Small intestine (tissue), 7 donors: ENCODE results near the gene YIPF6. TPM values are rescaled to one million over a fixed set of nuclear protein-coding genes. Genes with fewer than 3 reads are reported as not detected.
"Not testable (repeated sequence)": the region's sequence is repeated elsewhere in the genome, so short reads cannot be mapped to it uniquely, and the experiment has no call there.

ENCODE experiments used
- DNase-seq, 2 donors: peaks; one replicate each; pipeline versions ENCODE4 v3.0.0 to v3.0.0-alpha.2; 2013
- FAIRE-seq: peaks from 2 replicates; lab custom pipeline; 2012; peaks lifted over from hg19 to GRCh38; lab: Jason Lieb, UNC
- H3K27ac ChIP-seq, 3 donors: one replicate each; pipeline ENCODE4 v1.5.1; 2013; ENCODE audit warnings: low read length in 2 of 3, mild to moderate bottlenecking in 2 of 3, control low read depth in 1 of 3, inconsistent platforms in 1 of 3, low read depth in 1 of 3, moderate library complexity in 1 of 3
- H3K27me3 ChIP-seq, 3 donors: one replicate each; pipeline ENCODE4 v1.6.1; 2013; ENCODE audit warnings: low read length in 3 of 3, inconsistent platforms in 1 of 3; ENCODE audit not compliant: control insufficient read depth in 3 of 3, insufficient read depth in 3 of 3
- H3K36me3 ChIP-seq, 3 donors: one replicate each; pipeline ENCODE4 v1.6.1; 2013; ENCODE audit warnings: low read length in 3 of 3, inconsistent platforms in 1 of 3, low read depth in 1 of 3, mild to moderate bottlenecking in 1 of 3, moderate library complexity in 1 of 3; ENCODE audit not compliant: control insufficient read depth in 3 of 3, insufficient read depth in 2 of 3
- H3K4me1 ChIP-seq, 3 donors: one replicate each; pipeline ENCODE4 v1.6.1; 2013; ENCODE audit warnings: low read length in 2 of 3, inconsistent platforms in 1 of 3, low read depth in 1 of 3, mild to moderate bottlenecking in 1 of 3, moderate library complexity in 1 of 3; ENCODE audit not compliant: control insufficient read depth in 3 of 3, insufficient read depth in 2 of 3
- H3K4me3 ChIP-seq, 3 donors: one replicate each; pipeline ENCODE4 v1.5.1; 2013; ENCODE audit warnings: low read length in 3 of 3, control low read depth in 1 of 3, inconsistent platforms in 1 of 3, low read depth in 1 of 3, mild to moderate bottlenecking in 1 of 3, moderate library complexity in 1 of 3
- H3K9me3 ChIP-seq, 2 donors: one replicate each; pipeline ENCODE4 v1.6.1; 2013; ENCODE audit warnings: low read depth in 1 of 2, low read length in 1 of 2; ENCODE audit not compliant: control insufficient read depth in 2 of 2, insufficient read depth in 1 of 2
- WGBS, 3 donors: extraction: QIAGEN DNeasy Blood & Tissue Kit; methylation state at CpG; one replicate each; pipeline ENCODE4 v1.1.7; 2013; 5-methylcytosine and 5-hydroxymethylcytosine counted together
- polyA plus RNA-seq, 4 donors: library from polyadenylated mRNA; stranded (reverse) in 3 of 4; unstranded in 1 of 4; fragments of 200-250 nt in 3 of 4; fragments of 120-200 nt in 1 of 4; gene quantifications; one replicate each; pipeline versions ENCODE4 v1.2.1 to v1.2.3, GENCODE V29; 2013
- donor health status: healthy with polysubstance abuse.
- donor health status: control.
- donor health status: control.
- donor health status: Bipolar disorder and iron deficiency.
- donor health status: healthy.

The YIPF6 gene
- polyA plus RNA-seq, 4 donors = 6.2 to 31.5 (median 8.8) TPM

DNA sequence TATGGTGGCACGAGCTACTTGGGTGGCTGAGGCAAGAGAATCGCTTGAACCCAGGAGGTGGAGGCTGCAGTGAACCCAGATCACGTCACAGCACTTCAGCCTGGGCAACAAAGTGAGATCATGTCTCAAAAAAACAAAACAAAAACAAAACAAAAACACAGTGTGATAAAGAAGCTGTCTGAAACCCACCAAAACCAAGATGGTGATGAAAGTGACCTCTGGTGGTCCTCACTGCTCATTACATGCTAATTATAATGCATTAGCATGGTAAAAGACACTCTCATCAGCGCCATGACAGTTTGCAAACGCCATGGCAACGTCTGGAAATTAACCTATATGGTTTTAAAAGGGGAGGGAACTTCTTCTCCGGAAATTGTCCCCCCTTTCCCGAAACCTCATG lies 36.2 kb upstream of the YIPF6 start:
- no peak overlapping the region for H3K27ac ChIP-seq
- DNase-seq (peak; percentile 5 to 21), FAIRE-seq (no peak)
- H3K4me1 ChIP-seq = no peaks in the 10 kb centered on the region
- no peaks in the 10 kb centered on the region for H3K36me3 ChIP-seq
- no peak overlapping the region for H3K4me3 ChIP-seq
- H3K27me3 ChIP-seq = no peaks in the 10 kb centered on the region
- H3K9me3 ChIP-seq = no peaks in the 10 kb centered on the region
- 21 to 35% (median 27%) methylated on average over 8 of the region's 8 CpGs for WGBS, 3 donors

DNA sequence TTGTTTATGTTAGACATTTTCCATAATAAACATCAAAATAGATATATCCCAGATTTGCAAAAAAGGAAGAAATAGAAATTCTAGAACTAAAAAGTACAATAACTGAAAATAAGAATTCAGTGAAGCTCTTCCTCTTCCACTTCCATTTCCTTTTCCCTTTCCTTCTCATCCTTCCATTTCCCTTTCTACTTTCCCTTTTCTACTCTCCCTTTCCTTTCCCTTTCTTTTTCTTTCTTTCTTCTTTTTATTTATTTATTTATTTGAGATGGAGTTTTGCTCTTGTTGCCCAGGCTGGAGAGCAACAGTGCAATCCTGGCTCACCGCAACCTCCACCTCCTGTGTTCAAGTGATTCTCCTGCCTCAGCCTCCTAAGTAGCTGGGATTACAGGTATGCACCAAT lies 35.0 kb upstream of the YIPF6 start:
- Histone ChIP-seq H3K4me1 (no peaks in the 10 kb centered on the region), H3K36me3 (no peaks in the 10 kb centered on the region), H3K27me3 (no peaks in the 10 kb centered on the region), H3K27ac (no peak overlapping the region), H3K9me3 (no peaks in the 10 kb centered on the region), H3K4me3 (no peak overlapping the region)
- no peak for DNase-seq
- no peak for FAIRE-seq
- WGBS, 3 donors = 88 to 100% (median 100%) methylated on average over 1 of the region's 1 CpG

DNA sequence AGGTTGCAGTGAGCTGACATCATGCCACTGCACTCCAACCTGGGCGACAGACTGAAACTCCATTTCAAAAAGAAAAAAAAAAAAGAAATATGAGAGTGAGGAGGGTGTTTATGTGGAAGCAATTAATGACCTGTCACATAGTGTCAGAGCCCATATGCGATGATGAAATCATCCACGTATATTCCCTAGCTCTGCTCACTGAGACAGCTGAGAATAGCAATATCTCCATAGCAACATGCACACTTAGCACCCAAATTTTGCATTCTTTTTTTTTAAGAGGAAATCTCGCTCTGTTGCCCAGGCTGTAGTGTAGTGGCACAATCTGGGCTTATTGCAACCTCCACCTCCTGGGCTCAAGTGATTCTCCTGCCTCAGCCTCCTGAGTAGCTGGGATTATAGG lies 34.1 kb upstream of the YIPF6 start:
- no peaks in the 10 kb centered on the region for H3K27me3 ChIP-seq
- FAIRE-seq = no peak
- no peak for DNase-seq
- H3K27ac ChIP-seq = no peak overlapping the region
- no peak overlapping the region for H3K4me3 ChIP-seq
- no peaks in the 10 kb centered on the region for H3K9me3 ChIP-seq
- no peaks in the 10 kb centered on the region for H3K36me3 ChIP-seq
- H3K4me1 ChIP-seq = no peaks in the 10 kb centered on the region
- WGBS, 3 donors = 77 to 86% (median 80%) methylated on average over 4 of the region's 4 CpGs

DNA sequence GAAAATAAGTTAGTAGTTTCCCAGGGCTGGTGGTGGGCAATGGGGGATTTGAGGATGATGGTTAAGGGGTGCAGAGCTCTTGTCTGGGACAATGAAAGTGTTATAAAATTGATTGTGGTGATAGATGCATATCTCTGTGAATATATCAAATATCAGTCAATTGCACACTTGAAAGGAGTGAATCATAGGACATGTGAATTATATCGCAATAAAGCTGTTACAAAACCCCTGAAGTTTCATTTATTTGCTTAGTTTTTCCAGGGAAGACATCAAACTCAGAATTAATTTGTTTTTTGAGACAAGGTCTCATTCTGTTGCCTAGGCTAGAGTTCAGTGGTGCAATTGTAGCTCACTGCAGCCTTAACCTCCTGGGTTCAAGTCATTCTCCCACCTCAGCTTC lies 17.9 kb upstream of the YIPF6 start:
- Histone ChIP-seq H3K27me3 (no peaks in the 10 kb centered on the region), H3K4me3 (no peak overlapping the region), H3K4me1 (no peaks in the 10 kb centered on the region), H3K36me3 (no peaks in the 10 kb centered on the region), H3K9me3 (no peaks in the 10 kb centered on the region), H3K27ac (no peak overlapping the region)
- WGBS, 3 donors = 59 to 80% (median 74%) methylated on average over 1 of the region's 1 CpG
- DNase-seq (no peak), FAIRE-seq (no peak)

DNA sequence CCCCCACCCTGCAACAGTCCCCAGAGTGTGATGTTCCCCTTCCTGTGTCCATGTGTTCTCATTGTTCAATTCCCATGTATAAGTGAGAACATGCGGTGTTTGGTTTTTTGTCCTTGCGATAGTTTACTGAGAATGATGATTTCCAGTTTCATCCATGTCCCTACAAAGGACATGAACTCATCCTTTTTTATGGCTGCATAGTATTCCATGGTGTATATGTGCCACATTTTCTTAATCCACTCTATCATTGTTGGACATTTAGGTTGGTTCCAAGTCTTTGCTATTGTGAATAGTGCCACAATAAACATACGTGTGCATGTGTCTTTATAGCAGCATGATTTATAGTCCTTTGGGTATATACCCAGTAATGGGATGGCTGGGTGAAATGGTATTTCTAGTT lies 12.7 kb upstream of the YIPF6 start:
- H3K4me3 ChIP-seq, H3K36me3 ChIP-seq, H3K27ac ChIP-seq, FAIRE-seq, DNase-seq, H3K9me3 ChIP-seq, H3K27me3 ChIP-seq, H3K4me1 ChIP-seq: not testable (repeated sequence)
- WGBS, 3 donors = 88 to 100% (median 100%) methylated on average over 1 of the region's 3 CpGs

DNA sequence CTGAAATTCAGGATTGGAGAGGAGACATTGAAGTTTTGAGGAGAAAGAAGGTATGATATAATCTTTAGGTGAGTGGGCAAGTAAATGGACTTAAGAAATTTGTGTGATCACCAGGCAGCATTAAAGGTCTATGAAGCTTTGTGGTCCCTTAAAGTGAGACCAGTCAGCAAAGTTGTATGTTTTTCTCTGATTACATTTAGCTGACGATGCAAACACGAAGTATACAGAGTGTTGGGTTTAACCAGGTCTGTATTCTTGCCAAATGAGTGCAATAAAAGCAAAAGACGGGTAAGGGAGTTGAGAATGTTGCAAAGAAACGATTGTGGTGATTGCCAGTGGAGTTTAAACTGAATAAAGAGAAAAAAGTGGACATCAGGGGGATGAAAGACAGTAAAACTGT lies 11.6 kb upstream of the YIPF6 start:
- Histone ChIP-seq H3K36me3 (no peaks in the 10 kb centered on the region), H3K4me1 (peaks cover 0 to 3% (median 0%) of the 10 kb centered on the region in 3 donors), H3K4me3 (no peak overlapping the region), H3K27ac (peak overlapping the region in 1 of 3 donors; percentile 23), H3K9me3 (no peaks in the 10 kb centered on the region), H3K27me3 (no peaks in the 10 kb centered on the region)
- WGBS, 3 donors = 16 to 60% (median 22%) methylated on average over 4 of the region's 4 CpGs
- no peak for FAIRE-seq
- DNase-seq = peak in 1 of 2 donors; percentile 11

DNA sequence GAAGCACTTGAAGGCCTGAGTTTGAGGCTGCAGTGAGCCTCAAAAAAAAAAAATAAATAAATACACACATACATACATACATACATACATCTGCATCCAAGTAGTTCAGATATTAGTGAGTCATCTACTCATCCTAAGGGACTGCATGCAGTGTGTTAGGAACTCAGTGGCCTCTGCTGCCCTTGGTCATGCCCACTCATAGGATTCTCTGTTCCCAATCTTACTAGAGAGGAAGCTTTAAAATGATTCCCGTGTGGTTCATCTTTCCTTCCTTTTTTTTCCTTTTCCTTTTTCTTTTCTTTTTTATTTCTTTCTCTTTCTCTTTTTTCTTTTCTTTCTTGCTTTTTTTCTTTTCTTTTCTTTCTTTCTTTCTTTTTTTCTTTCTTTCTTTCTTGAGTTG lies 10.9 kb upstream of the YIPF6 start:
- no peak for DNase-seq
- Histone ChIP-seq H3K36me3 (no peaks in the 10 kb centered on the region), H3K4me3 (no peak overlapping the region), H3K4me1 (peaks cover 0 to 3% (median 0%) of the 10 kb centered on the region in 3 donors), H3K27me3 (no peaks in the 10 kb centered on the region), H3K27ac (peak overlapping the region in 1 of 3 donors; percentile 82), H3K9me3 (no peaks in the 10 kb centered on the region)
- FAIRE-seq = no peak
- 70 to 85% (median 80%) methylated on average over 1 of the region's 1 CpG for WGBS, 3 donors

DNA sequence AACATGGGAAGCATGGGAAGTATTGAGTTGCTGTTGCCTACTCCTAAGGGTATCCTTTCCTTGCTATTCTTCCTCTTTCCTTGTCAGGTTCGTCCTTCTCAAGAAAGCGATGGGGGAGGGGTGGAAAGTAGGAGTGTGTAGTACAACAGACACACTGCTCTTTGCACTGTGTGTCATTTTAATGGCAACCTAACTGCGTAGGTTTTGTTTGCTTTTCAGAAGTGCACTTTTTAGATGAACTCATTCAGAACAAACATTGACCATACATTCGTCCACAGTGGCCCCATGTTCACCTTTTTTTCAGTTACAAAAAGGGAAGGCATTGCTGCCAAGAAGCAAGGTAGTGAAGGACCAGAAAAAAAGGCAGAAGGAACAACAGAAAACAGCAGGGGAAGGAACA lies 10.2 kb upstream of the YIPF6 start:
- H3K27me3 ChIP-seq = no peaks in the 10 kb centered on the region
- WGBS, 3 donors = 25 to 46% (median 25%) methylated on average over 3 to 4 of the region's 4 CpGs
- no peak for FAIRE-seq
- H3K4me1 ChIP-seq = peaks cover 0 to 3% (median 0%) of the 10 kb centered on the region in 3 donors
- H3K27ac ChIP-seq = peak overlapping the region in 1 of 3 donors; percentile 82
- peak; percentile 73 to 83 for DNase-seq
- H3K4me3 ChIP-seq = no peak overlapping the region
- H3K36me3 ChIP-seq = no peaks in the 10 kb centered on the region
- no peaks in the 10 kb centered on the region for H3K9me3 ChIP-seq

DNA sequence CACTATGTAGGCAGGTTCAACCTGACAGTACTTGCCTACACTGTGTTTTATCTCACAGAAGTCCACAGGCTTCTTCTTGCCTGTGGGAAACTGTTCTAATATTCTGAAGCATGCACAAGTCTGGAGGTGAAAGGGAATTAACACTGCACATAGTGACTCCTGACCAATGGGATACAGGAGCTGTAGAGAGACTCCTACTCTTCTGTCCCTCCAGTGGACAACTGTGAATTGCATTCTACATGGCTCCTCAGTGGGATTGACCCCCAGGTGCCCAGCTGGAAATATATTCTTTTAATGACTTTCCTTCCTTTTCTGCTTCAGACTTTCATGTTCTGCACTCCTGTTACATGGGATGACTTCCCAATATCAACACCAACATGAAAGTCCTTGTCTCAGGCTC lies 8.2 kb upstream of the YIPF6 start:
- Histone ChIP-seq H3K9me3 (no peaks in the 10 kb centered on the region), H3K4me3 (no peak overlapping the region), H3K36me3 (no peaks in the 10 kb centered on the region), H3K27me3 (no peaks in the 10 kb centered on the region), H3K4me1 (peaks cover 0 to 3% (median 0%) of the 10 kb centered on the region in 3 donors), H3K27ac (no peak overlapping the region)
- no peak for FAIRE-seq
- DNase-seq = peak; percentile 30 to 39
